T-cell (primary cell): ENCODE measurements around the gene METAP1. TPM values are rescaled to one million over a fixed set of nuclear protein-coding genes. Genes with fewer than 3 reads are reported as not detected.
"Not testable (repeated sequence)": the region's sequence is repeated elsewhere in the genome, so short reads cannot be mapped to it uniquely, and the experiment has no call there.

Experiments used
- ATAC-seq, 4 experiments: fragments of 200-7000 bp in 3 of 4; fragments of 150-1000 bp in 1 of 4; cut with Tn5 transposase; replicated peaks in 1 of 4; 1 replicate in 3 of 4; 2 replicates in 1 of 4; pipeline ENCODE4 v1.10.0; 2021; ENCODE audit warnings: moderate library complexity in 3 of 4, mild to moderate bottlenecking in 2 of 4, moderate number of reproducible peaks in 1 of 4
- CTCF ChIA-PET, 2 donors: fragments of 300-600 bp; sonication (Branson Sonifier 250); formaldehyde crosslinking; loops; one replicate each; lab custom pipeline; 2022; ENCODE audit warnings: antibody characterized with exemption in 2 of 2; lab: Charles Lee
- POLR2A ChIA-PET, 2 donors: fragments of 300-600 bp; sonication (Branson Sonifier 250); formaldehyde crosslinking; loops; one replicate each; lab custom pipeline; 2022; ENCODE audit warnings: antibody characterized with exemption in 2 of 2; lab: Charles Lee
- DNase-seq, 35 experiments: peaks; one replicate each; pipeline versions ENCODE4 v3.0.0 to v3.0.0-alpha.2; 2013 to 2023
- H3K27ac ChIP-seq: one replicate; pipeline ENCODE4 v1.5.1; 2013; ENCODE audit warnings: low read length
- H3K27me3 ChIP-seq, 2 experiments: replicated peaks in 1 of 2; 1 replicate in 1 of 2; 2 replicates in 1 of 2; pipeline versions ENCODE4 v1.6.1 to v1.7.0; 2013; ENCODE audit warnings: low read length in 1 of 2, mixed read lengths in 1 of 2; ENCODE audit not compliant: control insufficient read depth in 2 of 2, insufficient read depth in 2 of 2; ENCODE audit errors: extremely low read depth in 1 of 2
- H3K36me3 ChIP-seq, 2 donors: 1 replicate in 1 of 2; 2 replicates in 1 of 2; pipeline versions ENCODE4 v1.6.1 to v1.7.0; 2013; ENCODE audit warnings: low read length in 1 of 2; ENCODE audit not compliant: control insufficient read depth in 2 of 2, insufficient read depth in 1 of 2; ENCODE audit errors: extremely low read depth in 1 of 2
- H3K4me1 ChIP-seq, 2 experiments: 1 replicate in 1 of 2; 2 replicates in 1 of 2; pipeline versions ENCODE4 v1.6.1 to v1.7.0; 2013; ENCODE audit warnings: low read length in 2 of 2, mixed read lengths in 1 of 2; ENCODE audit not compliant: insufficient read depth in 2 of 2, control insufficient read depth in 1 of 2; ENCODE audit errors: extremely low read depth in 1 of 2
- H3K4me3 ChIP-seq, 2 donors: 1 replicate in 1 of 2; 2 replicates in 1 of 2; pipeline versions ENCODE4 v1.5.1 to v1.7.0; 2013; ENCODE audit warnings: mild to moderate bottlenecking in 2 of 2, low read length in 1 of 2, moderate library complexity in 1 of 2; ENCODE audit not compliant: control insufficient read depth in 1 of 2; ENCODE audit errors: extremely low read depth in 1 of 2
- H3K9me3 ChIP-seq: 2 replicates; pipeline ENCODE4 v1.7.0; 2013
- H3K27ac Mint-ChIP-seq, 2 donors: one replicate each; pipeline ENCODE4 v1.8.0; 2020 to 2021; ENCODE audit warnings: mild to moderate bottlenecking in 2 of 2, mixed read lengths in 2 of 2
- H3K27me3 Mint-ChIP-seq, 2 donors: one replicate each; pipeline ENCODE4 v1.8.0; 2021 to 2022; ENCODE audit warnings: mixed read lengths in 2 of 2
- H3K36me3 Mint-ChIP-seq: one replicate; pipeline ENCODE4 v1.8.0; 2021; ENCODE audit warnings: mixed read lengths
- H3K4me1 Mint-ChIP-seq, 3 donors: one replicate each; pipeline ENCODE4 v1.8.0; 2020 to 2022; ENCODE audit warnings: mixed read lengths in 3 of 3, mild to moderate bottlenecking in 1 of 3
- H3K4me3 Mint-ChIP-seq, 3 donors: one replicate each; pipeline ENCODE4 v1.8.0; 2020 to 2022; ENCODE audit warnings: mild to moderate bottlenecking in 3 of 3, mixed read lengths in 3 of 3, moderate library complexity in 3 of 3
- H3K9me3 Mint-ChIP-seq, 3 donors: one replicate each; pipeline ENCODE4 v1.8.0; 2020 to 2022; ENCODE audit warnings: mixed read lengths in 3 of 3
- WGBS: methylation state at CpG from one replicate; pipeline ENCODE4 v1.1.5; 2013; ENCODE audit warnings: missing lambda C conversion rate; ENCODE audit not compliant: insufficient coverage; 5-methylcytosine and 5-hydroxymethylcytosine counted together
- total RNA-seq, 35 experiments: library from RNA in 6 of 35; stranded (reverse) in 6 of 35; fragments of 120-200 nt in 1 of 35; gene quantifications; one replicate each; pipeline versions ENCODE4 v1.2.1 to v1.2.4 and lab custom pipeline; 2013 to 2026

The METAP1 gene
- total RNA-seq, 5 donors from 2014 or later (not counting 1 experiment from before 2014, with no cell fraction given) = 32.9 to 39.8 (median 39.2) TPM

- H3K9me3 Mint-ChIP-seq = no peaks in the 10 kb centered on the region
Measured at GRCh38 chr4:98969878-98970785, 25.4 kb upstream of the METAP1 start.

GRCh38 chr4:98976716-98977115 lies 18.8 kb upstream of the METAP1 start:
- peaks cover 0 to 11% of the 10 kb centered on the region in 2 experiments for H3K27me3 ChIP-seq
- ATAC-seq (no peak), DNase-seq (no peak)
- peaks cover 0 to 7% of the 10 kb centered on the region in 2 donors for H3K27me3 Mint-ChIP-seq
- CTCF ChIA-PET = no interaction called here
- no peak overlapping the region for H3K27ac Mint-ChIP-seq
- H3K4me3 ChIP-seq = no peak overlapping the region
- H3K9me3 Mint-ChIP-seq = no peaks in the 10 kb centered on the region
- H3K4me1 Mint-ChIP-seq = no peaks in the 10 kb centered on the region
- POLR2A ChIA-PET = no interaction called here
- no peak overlapping the region for H3K27ac ChIP-seq
- H3K9me3 ChIP-seq = no peaks in the 10 kb centered on the region
- no peak overlapping the region for H3K4me3 Mint-ChIP-seq
- no peaks in the 10 kb centered on the region for H3K36me3 Mint-ChIP-seq
- WGBS = 91% methylated on average over 4 of the region's 4 CpGs
- no peaks in the 10 kb centered on the region for H3K36me3 ChIP-seq
- H3K4me1 ChIP-seq = no peaks in the 10 kb centered on the region

More at GRCh38 chr4:98969878-98970785, 25.4 kb upstream of the METAP1 start:
- no peaks in the 10 kb centered on the region for H3K4me1 Mint-ChIP-seq
- no peaks in the 10 kb centered on the region for H3K4me1 ChIP-seq
- H3K4me3 Mint-ChIP-seq = no peak overlapping the region
- H3K36me3 ChIP-seq = no peaks in the 10 kb centered on the region
- no CpG with 5 or more reads among the region's 1 CpG for WGBS
- no peak overlapping the region for H3K27ac Mint-ChIP-seq
- DNase-seq (no peak), ATAC-seq (no peak)
- no peak overlapping the region for H3K4me3 ChIP-seq
- H3K27me3 ChIP-seq = peaks cover 0 to 3% of the 10 kb centered on the region in 2 experiments
- H3K9me3 ChIP-seq = no peaks in the 10 kb centered on the region
- CTCF ChIA-PET = interaction anchor here in 1 of 2 donors (0.6 kb wide), 1 partner anchor 1802 kb away, joined by 3 read pairs; no protein-coding TSS in a partner anchor
- POLR2A ChIA-PET = no interaction called here
- H3K27ac ChIP-seq = no peak overlapping the region
- H3K27me3 Mint-ChIP-seq = peaks cover 3 to 8% of the 10 kb centered on the region in 2 donors
- H3K36me3 Mint-ChIP-seq = no peaks in the 10 kb centered on the region

GRCh38 chr4:98977557-98977956 lies 18.0 kb upstream of the METAP1 start:
- H3K9me3 Mint-ChIP-seq = no peaks in the 10 kb centered on the region
- no peaks in the 10 kb centered on the region for H3K4me1 ChIP-seq
- H3K9me3 ChIP-seq = no peaks in the 10 kb centered on the region
- POLR2A ChIA-PET = interaction anchor here in 1 of 2 donors (0.6 kb wide), 1 partner anchor 10 kb away, joined by 4 read pairs; no protein-coding TSS in a partner anchor
- H3K27ac Mint-ChIP-seq = no peak overlapping the region
- H3K4me1 Mint-ChIP-seq = no peaks in the 10 kb centered on the region
- no peak overlapping the region for H3K4me3 ChIP-seq
- no peak for DNase-seq
- no CpG with 5 or more reads among the region's 7 CpGs for WGBS
- H3K27me3 Mint-ChIP-seq = peaks cover 0 to 8% of the 10 kb centered on the region in 2 donors
- H3K4me3 Mint-ChIP-seq = no peak overlapping the region
- peaks cover 0 to 11% of the 10 kb centered on the region in 2 experiments for H3K27me3 ChIP-seq
- H3K36me3 Mint-ChIP-seq = no peaks in the 10 kb centered on the region
- no peaks in the 10 kb centered on the region for H3K36me3 ChIP-seq
- no peak for ATAC-seq
- H3K27ac ChIP-seq = no peak overlapping the region
- CTCF ChIA-PET = interaction anchor here in 1 of 2 donors (0.6 kb wide), 1 partner anchor 650 kb away, joined by 3 read pairs; no protein-coding TSS in a partner anchor

- H3K36me3 ChIP-seq = no peaks in the 10 kb centered on the region
- no peaks in the 10 kb centered on the region for H3K27me3 ChIP-seq
- H3K4me1 Mint-ChIP-seq = no peaks in the 10 kb centered on the region
- POLR2A ChIA-PET = no interaction called here
- H3K4me3 ChIP-seq = no peak overlapping the region
- no peak for DNase-seq
- H3K9me3 ChIP-seq = no peaks in the 10 kb centered on the region
- no CpG with 5 or more reads among the region's 2 CpGs for WGBS
- no peak overlapping the region for H3K27ac Mint-ChIP-seq
- H3K9me3 Mint-ChIP-seq = peaks cover 0 to 2% (median 0%) of the 10 kb centered on the region in 3 donors
- no peaks in the 10 kb centered on the region for H3K4me1 ChIP-seq
- no peak overlapping the region for H3K27ac ChIP-seq
- CTCF ChIA-PET = interaction anchor here (0.5 to 0.8 kb wide), 4 partner anchors 53 to 887 kb away, joined by 3 to 6 read pairs (median 4); partner anchors contain the start of gene EIF4E (in 1 of the 2)
- H3K36me3 Mint-ChIP-seq = no peaks in the 10 kb centered on the region
- H3K27me3 Mint-ChIP-seq = peaks cover 4 to 14% of the 10 kb centered on the region in 2 donors
- H3K4me3 Mint-ChIP-seq = no peak overlapping the region
- ATAC-seq = no peak
Measured at GRCh38 chr4:98987720-98988119, 7.8 kb upstream of the METAP1 start.

- H3K9me3 Mint-ChIP-seq, H3K36me3 ChIP-seq, H3K9me3 ChIP-seq, POLR2A ChIA-PET, H3K4me3 ChIP-seq, H3K27me3 ChIP-seq, H3K4me3 Mint-ChIP-seq, H3K36me3 Mint-ChIP-seq, DNase-seq, H3K27me3 Mint-ChIP-seq, ATAC-seq, H3K27ac Mint-ChIP-seq, H3K27ac ChIP-seq: not testable (repeated sequence)
- 100% methylated on average over 1 of the region's 2 CpGs for WGBS
- peaks cover 12 to 16% of the 10 kb centered on the region in 2 experiments for H3K4me1 ChIP-seq
- peaks cover 21 to 25% (median 23%) of the 10 kb centered on the region in 3 donors for H3K4me1 Mint-ChIP-seq
- CTCF ChIA-PET = interaction anchor here (0.5 to 1.7 kb wide), 3 partner anchors 37 to 70 kb away, joined by 3 to 13 read pairs (median 3); no protein-coding TSS in a partner anchor
Measured at GRCh38 chr4:98992835-98993234, 2.7 kb upstream of the METAP1 start.

GRCh38 chr4:98993419-98994071 lies 2.0 kb upstream of the METAP1 start:
- ChIA-PET POLR2A (interaction anchor here in 1 of 2 donors (1.5 kb wide), 1 partner anchor 955 kb away, joined by 4 read pairs; no protein-coding TSS in a partner anchor), CTCF (interaction anchor here (0.6 to 3.2 kb wide), 8 partner anchors 9 to 92 kb away, joined by 3 to 105 read pairs (median 6); no protein-coding TSS in a partner anchor)
- 95% methylated on average over 36 of the region's 39 CpGs for WGBS
- ATAC-seq (no peak), DNase-seq (no peak)
- Histone ChIP-seq H3K4me1 (peaks cover 12 to 16% of the 10 kb centered on the region in 2 experiments), H3K27ac (no peak overlapping the region), H3K4me3 (no peak overlapping the region), H3K36me3 (no peaks in the 10 kb centered on the region), H3K9me3 (no peaks in the 10 kb centered on the region), H3K27me3 (no peaks in the 10 kb centered on the region)
- Mint-ChIP-seq H3K27me3 (no peaks in the 10 kb centered on the region), H3K4me1 (peaks cover 27 to 32% (median 30%) of the 10 kb centered on the region in 3 donors), H3K36me3 (no peaks in the 10 kb centered on the region), H3K9me3 (no peaks in the 10 kb centered on the region), H3K4me3 (no peak overlapping the region), H3K27ac (peak overlapping the region in 1 of 2 donors; percentile 43)
